Parathyroid adenoma (tissue), 2 donors: ENCODE measurements around the gene SPECC1L.

Source experiments
- H2AFZ ChIP-seq: fragments of 300-600 bp; sonication (generic); one replicate; pipeline ENCODE4 v1.7.0; 2017; ENCODE audit warnings: antibody characterized with exemption, mild to moderate bottlenecking
- H3K27ac ChIP-seq: fragments of 300-600 bp; sonication (generic); one replicate; pipeline ENCODE4 v1.7.0; 2017
- H3K27me3 ChIP-seq: fragments of 300-600 bp; sonication (generic); one replicate; pipeline ENCODE4 v1.7.0; 2017; ENCODE audit warnings: low read length; ENCODE audit not compliant: control insufficient read depth, insufficient read depth
- H3K36me3 ChIP-seq: fragments of 300-600 bp; sonication (generic); one replicate; pipeline ENCODE4 v1.7.0; 2017; ENCODE audit warnings: low read length; ENCODE audit not compliant: control insufficient read depth, insufficient read depth
- H3K4me1 ChIP-seq: fragments of 300-600 bp; sonication (generic); one replicate; pipeline ENCODE4 v1.7.0; 2017; ENCODE audit warnings: control low read depth
- H3K4me2 ChIP-seq: fragments of 300-600 bp; sonication (generic); one replicate; pipeline ENCODE4 v1.7.0; 2017; ENCODE audit warnings: low read length
- H3K4me3 ChIP-seq: fragments of 300-600 bp; sonication (generic); one replicate; pipeline ENCODE4 v1.7.0; 2017; ENCODE audit warnings: low read depth, low read length
- H3K79me2 ChIP-seq: fragments of 300-600 bp; sonication (generic); one replicate; pipeline ENCODE4 v1.7.0; 2017; ENCODE audit warnings: control low read depth
- H3K9ac ChIP-seq: fragments of 300-600 bp; sonication (generic); one replicate; pipeline ENCODE4 v1.7.0; 2017; ENCODE audit warnings: mild to moderate bottlenecking
- H3K9me3 ChIP-seq: fragments of 300-600 bp; sonication (generic); one replicate; pipeline ENCODE4 v1.7.0; 2017; ENCODE audit warnings: low read length; ENCODE audit not compliant: control insufficient read depth
- TF ChIP-seq, protein P1 (sequence below): fragments of 300-600 bp; sonication (generic); IDR thresholded peaks from one replicate; pipeline ENCODE4 v1.7.0; 2017; ENCODE audit warnings: antibody characterized with exemption, mild to moderate bottlenecking
- donor health status: primary hyperparathyroidism.

Gene SPECC1L

DNA sequence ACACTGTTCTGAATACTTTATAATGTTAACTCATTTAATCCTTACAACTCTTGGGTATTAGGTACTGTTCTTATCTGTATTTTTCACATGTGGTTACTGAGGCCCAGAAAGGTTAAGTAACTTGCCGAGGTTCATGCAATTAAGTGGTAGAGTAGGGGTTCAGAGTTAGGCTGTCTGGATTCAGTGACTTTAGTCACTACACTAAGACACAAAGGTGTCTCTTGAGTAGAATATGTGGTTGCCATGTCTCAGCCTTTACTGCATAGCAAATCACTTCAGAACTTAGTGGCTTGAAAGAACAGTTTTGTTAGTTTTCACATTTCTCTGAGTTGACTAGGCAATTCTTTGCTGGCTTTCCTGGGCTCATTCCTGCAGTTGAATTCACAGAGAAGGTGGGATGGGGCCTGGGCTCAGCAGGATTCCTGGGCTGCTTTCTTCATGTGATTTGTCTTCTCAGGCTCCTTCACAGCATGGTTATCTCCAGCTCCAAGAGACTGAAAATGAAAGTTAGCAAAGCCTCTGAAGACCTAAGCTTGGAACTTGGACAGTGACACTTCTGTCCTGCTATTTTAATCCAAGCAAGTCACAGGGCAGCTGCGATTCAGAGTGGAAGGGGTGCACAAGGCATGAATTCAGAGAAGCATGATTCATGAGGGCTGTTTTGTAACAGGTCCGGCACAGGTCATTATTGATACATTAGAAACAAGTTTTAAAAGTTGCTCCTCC lies 68.3 kb downstream of the SPECC1L start:
- Histone ChIP-seq H3K4me2 (no peak overlapping the region), H3K9ac (no peak overlapping the region), H3K79me2 (no peaks in the 10 kb centered on the region), H3K4me3 (no peak overlapping the region), H2AFZ (no peak overlapping the region), H3K9me3 (no peaks in the 10 kb centered on the region), H3K4me1 (no peaks in the 10 kb centered on the region), H3K36me3 (no peaks in the 10 kb centered on the region), H3K27me3 (no peaks in the 10 kb centered on the region), H3K27ac (no peak overlapping the region)
- TF ChIP-seq, protein P1, sequence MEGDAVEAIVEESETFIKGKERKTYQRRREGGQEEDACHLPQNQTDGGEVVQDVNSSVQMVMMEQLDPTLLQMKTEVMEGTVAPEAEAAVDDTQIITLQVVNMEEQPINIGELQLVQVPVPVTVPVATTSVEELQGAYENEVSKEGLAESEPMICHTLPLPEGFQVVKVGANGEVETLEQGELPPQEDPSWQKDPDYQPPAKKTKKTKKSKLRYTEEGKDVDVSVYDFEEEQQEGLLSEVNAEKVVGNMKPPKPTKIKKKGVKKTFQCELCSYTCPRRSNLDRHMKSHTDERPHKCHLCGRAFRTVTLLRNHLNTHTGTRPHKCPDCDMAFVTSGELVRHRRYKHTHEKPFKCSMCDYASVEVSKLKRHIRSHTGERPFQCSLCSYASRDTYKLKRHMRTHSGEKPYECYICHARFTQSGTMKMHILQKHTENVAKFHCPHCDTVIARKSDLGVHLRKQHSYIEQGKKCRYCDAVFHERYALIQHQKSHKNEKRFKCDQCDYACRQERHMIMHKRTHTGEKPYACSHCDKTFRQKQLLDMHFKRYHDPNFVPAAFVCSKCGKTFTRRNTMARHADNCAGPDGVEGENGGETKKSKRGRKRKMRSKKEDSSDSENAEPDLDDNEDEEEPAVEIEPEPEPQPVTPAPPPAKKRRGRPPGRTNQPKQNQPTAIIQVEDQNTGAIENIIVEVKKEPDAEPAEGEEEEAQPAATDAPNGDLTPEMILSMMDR, result no peak

DNA sequence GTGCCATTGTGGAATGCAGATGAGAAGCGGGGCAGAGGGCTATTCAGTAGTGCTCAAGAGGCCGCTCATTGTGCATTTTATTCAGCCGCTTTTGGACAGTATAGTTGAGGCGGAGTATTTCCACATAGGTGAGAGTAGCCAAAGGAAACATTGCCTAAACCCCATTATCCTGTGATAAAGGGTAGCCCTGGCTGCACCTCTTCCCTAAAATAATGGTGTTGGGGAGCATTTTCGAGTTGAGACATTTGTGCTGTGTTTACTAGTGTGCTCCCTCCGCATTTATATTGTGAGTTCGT lies 68.8 kb downstream of the SPECC1L start:
- no peaks in the 10 kb centered on the region for H3K9me3 ChIP-seq
- H3K9ac ChIP-seq, result no peak overlapping the region
- no peaks in the 10 kb centered on the region for H3K27me3 ChIP-seq
- H3K4me2 ChIP-seq, result no peak overlapping the region
- no peak overlapping the region for H3K27ac ChIP-seq
- no peaks in the 10 kb centered on the region for H3K79me2 ChIP-seq
- no peak overlapping the region for H3K4me3 ChIP-seq
- no peaks in the 10 kb centered on the region for H3K36me3 ChIP-seq
- H3K4me1 ChIP-seq, result no peaks in the 10 kb centered on the region
- TF ChIP-seq, protein P1, result no peak
- H2AFZ ChIP-seq, result no peak overlapping the region

DNA sequence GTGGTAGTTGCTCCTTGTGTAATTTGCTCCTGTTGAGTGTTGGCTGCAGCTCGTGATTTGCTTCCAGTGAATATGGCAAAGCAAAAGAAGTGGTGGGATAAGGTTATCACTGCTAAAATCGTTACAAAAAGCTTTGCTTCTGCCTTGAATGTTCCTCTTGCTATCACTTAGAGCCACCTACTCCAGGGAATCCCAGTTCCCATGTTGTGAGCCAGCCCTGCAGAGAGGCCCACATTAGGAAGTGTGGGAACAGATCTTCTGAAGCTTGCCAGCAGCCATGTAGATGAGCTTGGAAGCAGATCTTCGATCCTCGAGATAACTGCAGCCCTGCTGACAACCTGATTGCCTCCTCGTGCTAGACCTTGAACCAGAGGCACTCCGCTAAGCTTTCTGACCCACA lies 71.0 kb downstream of the SPECC1L start:
- Histone ChIP-seq H3K27me3 (no peaks in the 10 kb centered on the region), H3K27ac (no peak overlapping the region), H2AFZ (no peak overlapping the region), H3K4me1 (no peaks in the 10 kb centered on the region), H3K9ac (no peak overlapping the region), H3K4me2 (no peak overlapping the region), H3K4me3 (no peak overlapping the region), H3K36me3 (no peaks in the 10 kb centered on the region), H3K9me3 (no peaks in the 10 kb centered on the region), H3K79me2 (no peaks in the 10 kb centered on the region)
- TF ChIP-seq, protein P1, result no peak

DNA sequence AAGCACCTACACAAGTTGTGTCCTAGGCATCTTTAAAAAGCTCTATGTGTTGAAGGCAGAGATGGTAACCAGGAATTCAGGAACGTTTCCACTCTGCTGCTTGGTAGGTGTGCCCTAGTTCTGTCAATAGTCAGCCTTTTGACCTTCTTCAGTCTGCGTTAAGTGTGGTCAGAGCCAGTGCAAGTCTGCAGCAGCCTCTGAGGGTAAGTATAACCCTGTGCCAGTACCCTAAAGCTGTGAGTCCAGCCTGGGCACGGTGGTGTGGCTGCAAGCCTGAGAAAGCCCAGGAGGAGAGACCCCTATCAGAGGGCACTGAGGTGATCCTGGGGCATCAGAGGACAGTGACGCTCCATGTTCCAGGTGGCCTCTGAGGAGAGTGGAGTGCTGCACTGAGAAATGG lies 80.0 kb downstream of the SPECC1L start:
- no peak overlapping the region for H2AFZ ChIP-seq
- H3K4me2 ChIP-seq, result no peak overlapping the region
- TF ChIP-seq, protein P1, result no peak
- no peak overlapping the region for H3K4me3 ChIP-seq
- no peak overlapping the region for H3K9ac ChIP-seq
- no peaks in the 10 kb centered on the region for H3K9me3 ChIP-seq
- no peaks in the 10 kb centered on the region for H3K79me2 ChIP-seq
- H3K36me3 ChIP-seq, result no peaks in the 10 kb centered on the region
- H3K27me3 ChIP-seq, result no peaks in the 10 kb centered on the region
- H3K27ac ChIP-seq, result no peak overlapping the region
- H3K4me1 ChIP-seq, result no peaks in the 10 kb centered on the region

DNA sequence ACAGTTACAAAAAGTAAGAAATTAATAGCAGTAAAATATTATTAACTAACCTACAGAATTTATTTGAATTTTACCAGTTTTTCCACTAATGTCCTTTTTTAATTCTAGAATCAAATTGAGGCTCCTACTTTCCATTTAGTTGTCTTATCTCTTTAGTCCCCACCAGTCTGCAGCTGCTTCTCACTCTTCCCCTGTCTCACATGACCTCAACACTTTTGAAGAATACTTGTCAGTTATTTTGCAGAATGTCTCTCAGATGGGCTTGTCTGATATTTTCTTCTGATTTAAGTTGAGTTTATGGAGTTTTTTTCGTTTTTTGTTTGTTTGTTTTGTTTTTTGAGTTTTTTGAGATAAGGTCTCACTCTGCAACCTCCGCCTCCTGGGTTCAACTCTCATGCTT lies 82.5 kb downstream of the SPECC1L start:
- H3K9ac ChIP-seq, result no peak overlapping the region
- no peaks in the 10 kb centered on the region for H3K36me3 ChIP-seq
- no peaks in the 10 kb centered on the region for H3K79me2 ChIP-seq
- H2AFZ ChIP-seq, result no peak overlapping the region
- H3K9me3 ChIP-seq, result no peaks in the 10 kb centered on the region
- H3K4me3 ChIP-seq, result no peak overlapping the region
- H3K27me3 ChIP-seq, result no peaks in the 10 kb centered on the region
- H3K27ac ChIP-seq, result no peak overlapping the region
- no peaks in the 10 kb centered on the region for H3K4me1 ChIP-seq
- H3K4me2 ChIP-seq, result no peak overlapping the region
- TF ChIP-seq, protein P1, result no peak
